GM10847 (cell line): ENCODE results near the gene RNF19B.

Experiments used
- POLR2A ChIP-seq: IDR thresholded peaks from 2 replicates; pipeline ENCODE4 v1.6.1; 2011; ENCODE audit not compliant: insufficient read length; ENCODE audit errors: extremely low read depth

The RNF19B gene

GRCh38 chr1:33000427-33001026 lies 35.9 kb upstream of the RNF19B start:
- TF ChIP-seq POLR2A, result no peak

DNA sequence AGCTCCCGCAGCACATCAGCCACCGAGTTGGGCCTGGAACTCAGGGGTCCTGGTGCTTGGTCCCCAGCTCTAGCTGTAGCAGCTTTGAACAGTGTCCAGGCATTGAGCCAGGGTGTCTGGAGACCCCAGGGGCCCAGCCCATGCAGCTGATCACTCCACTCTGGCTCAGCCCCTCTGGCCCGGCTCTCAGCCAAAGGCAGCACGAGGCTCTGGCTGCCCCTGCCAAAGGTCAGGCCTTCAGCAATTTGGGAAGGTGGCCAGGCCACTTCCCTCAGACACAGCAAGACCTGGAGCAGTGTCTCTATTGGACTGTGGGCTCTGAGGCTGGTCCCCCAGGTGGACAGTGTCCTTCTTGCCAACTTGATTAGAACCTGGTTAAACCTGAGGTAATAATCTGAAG lies 34.4 kb upstream of the RNF19B start:
- TF ChIP-seq POLR2A, result no peak

- no peak for TF ChIP-seq POLR2A
These were observed 33.5 kb upstream of the RNF19B start for GRCh38 chr1:32998064-32998463.

GRCh38 chr1:32997381-32997891 lies 32.8 kb upstream of the RNF19B start:
- TF ChIP-seq POLR2A, result no peak

GRCh38 chr1:32992489-32993323 lies 28.1 kb upstream of the RNF19B start:
- TF ChIP-seq POLR2A, result no peak

DNA sequence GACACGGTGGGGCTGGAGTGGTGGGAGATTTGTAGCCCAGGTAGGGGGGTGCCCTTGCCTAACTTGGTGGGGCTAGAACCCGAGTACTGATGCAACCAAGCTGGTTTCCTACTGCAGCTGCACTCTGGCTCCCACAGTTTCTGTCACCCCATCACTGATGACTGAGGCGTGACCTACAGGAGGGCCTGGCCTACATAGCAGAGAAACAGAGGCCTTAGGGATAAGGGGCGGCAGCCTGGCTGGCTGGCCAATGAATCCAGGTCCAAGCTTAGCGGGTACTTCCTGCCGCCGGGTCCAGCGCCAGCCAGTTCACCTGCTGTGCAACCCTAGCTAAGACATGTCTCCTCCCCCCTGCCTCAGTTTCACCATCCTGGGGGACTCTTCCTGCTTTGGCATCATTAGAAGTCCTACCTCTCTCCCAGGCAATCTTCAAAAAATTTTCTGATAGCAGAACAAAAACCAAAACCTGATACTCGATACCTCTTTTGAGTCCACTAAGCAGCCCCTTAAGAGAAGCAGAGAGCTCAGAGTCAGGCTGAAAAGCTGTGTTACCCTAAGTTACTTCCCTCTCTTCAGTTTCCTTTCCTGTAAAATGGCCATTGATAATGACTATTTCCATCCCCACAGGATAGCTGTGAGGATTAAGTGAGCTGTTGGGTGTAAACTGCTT lies 27.3 kb upstream of the RNF19B start:
- no peak for TF ChIP-seq POLR2A

- TF ChIP-seq POLR2A, result no peak
These were observed 26.8 kb upstream of the RNF19B start for GRCh38 chr1:32991386-32991785.

GRCh38 chr1:32990887-32991286 lies 26.3 kb upstream of the RNF19B start:
- no peak for TF ChIP-seq POLR2A

DNA sequence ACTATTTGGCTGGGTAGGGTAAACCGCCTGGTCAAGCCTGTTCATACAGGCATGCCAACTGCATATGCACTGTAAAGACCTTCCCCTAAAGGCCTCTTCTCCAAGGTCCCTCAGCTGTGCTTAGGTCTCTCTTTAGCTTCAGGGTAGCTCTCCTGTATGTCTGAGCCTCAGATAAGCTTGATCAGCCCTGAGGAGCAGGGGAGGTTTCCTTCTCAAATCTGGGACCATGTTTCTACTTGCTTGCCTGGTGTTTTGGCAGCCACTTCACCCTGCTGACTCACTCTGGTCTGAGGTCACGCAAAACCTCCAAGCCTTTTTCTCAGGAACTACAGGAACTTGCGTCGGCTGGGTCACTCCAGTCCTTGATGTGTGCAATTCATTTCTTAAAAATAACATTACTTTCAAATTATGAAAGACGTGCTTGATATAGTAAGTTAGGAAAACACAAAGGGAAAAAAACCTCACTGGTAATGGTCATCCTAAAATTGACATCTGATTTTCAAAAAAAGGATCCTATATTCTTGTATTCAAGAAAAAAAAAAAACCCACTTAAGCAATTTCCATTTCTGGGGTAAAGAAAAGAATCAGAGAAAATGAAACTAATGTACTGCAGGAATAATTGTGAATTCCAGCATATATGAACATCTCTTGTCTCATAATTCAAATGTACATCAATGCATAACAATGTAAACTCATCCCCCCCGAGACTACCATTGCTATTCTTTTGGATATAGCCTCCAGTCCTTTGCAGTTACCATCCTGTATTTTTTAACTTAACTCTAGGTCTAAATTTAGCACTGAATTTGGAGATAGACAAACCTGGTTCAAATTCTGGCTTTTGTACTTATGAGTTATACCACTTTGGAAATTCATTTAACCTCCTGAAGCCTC lies 24.8 kb upstream of the RNF19B start:
- no peak for TF ChIP-seq POLR2A

DNA sequence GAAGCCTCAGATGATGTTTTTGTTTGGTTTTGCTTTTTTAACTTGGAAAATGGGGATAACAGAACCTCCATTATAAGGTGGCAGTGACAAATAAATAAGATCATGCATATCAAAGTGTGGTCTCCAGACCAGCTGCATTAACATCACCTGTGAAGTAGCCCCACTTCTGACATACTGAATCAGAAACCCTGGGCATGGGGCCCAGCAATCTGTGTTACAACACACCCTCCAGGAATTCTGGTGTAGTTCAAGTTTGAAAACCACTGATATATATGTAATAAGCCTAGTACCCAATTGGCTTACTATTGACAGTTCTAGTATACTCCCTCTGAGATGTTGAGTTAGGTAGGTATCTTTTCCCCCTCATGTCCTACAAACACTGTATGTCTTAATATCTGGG lies 24.1 kb upstream of the RNF19B start:
- TF ChIP-seq POLR2A, result no peak

- TF ChIP-seq POLR2A, result no peak
These were observed 20.6 kb upstream of the RNF19B start for GRCh38 chr1:32985226-32985625.

DNA sequence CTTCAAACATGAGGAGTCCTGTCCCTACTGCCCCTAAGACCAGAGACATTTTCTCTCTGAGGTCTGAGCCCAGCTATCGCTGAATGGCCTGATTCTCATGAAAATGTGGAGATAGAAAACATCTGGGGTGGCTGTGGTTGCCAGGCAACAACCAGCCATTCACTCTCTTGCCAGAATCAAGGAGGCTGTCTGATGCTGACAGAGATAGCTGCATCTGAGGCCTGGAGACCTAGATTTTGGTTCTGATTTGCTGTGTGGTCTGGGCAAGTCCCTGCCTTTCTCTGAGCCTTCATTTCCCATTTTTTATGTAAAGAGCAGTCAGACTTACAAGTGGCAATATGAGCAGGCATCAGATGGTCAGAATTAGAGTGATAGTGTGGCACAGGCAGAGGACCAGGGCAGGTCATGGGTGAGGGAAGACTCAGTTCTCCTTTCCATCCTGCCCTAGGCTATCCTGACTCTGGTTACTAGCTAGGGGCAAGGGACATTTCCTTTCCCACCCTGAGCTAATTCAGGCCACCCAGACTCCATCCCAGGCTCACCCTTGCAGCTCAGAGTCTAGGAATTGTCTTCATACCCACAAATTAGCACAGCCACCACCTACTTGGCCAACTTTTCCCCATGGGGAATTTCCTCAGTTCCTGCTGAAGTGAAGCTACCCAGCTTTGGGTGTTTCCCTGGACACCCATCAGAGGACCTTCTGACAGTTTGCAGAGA lies 20.0 kb upstream of the RNF19B start:
- TF ChIP-seq POLR2A, result no peak

GRCh38 chr1:32984090-32984454 lies 19.5 kb upstream of the RNF19B start:
- TF ChIP-seq POLR2A, result no peak

GRCh38 chr1:32983020-32983419 lies 18.4 kb upstream of the RNF19B start:
- TF ChIP-seq POLR2A, result no peak
